WERI-Rb-1 (cell line): ENCODE data around the gene TIMP4.

Source experiments
- DNase-seq: peaks from one replicate; pipeline ENCODE4 v3.0.0-alpha.2; 2020
- H3K27ac ChIP-seq: fragments of 250-450 bp; sonication (Bioruptor Pico); 2 replicates; pipeline ENCODE4 v1.5.1; 2020; ENCODE audit warnings: mild to moderate bottlenecking, moderate library complexity
- H3K27me3 ChIP-seq: fragments of 250-450 bp; sonication (Bioruptor Pico); 2 replicates; pipeline ENCODE4 v1.5.1; 2021; ENCODE audit warnings: mild to moderate bottlenecking, low read depth, moderate library complexity; ENCODE audit not compliant: insufficient read depth, severe bottlenecking
- H3K36me3 ChIP-seq: fragments of 250-450 bp; sonication (Bioruptor Pico); 2 replicates; pipeline ENCODE4 v1.5.1; 2020; ENCODE audit warnings: mild to moderate bottlenecking, moderate library complexity
- H3K4me3 ChIP-seq: 2 replicates; pipeline ENCODE4 v1.5.1; 2011; ENCODE audit warnings: low read depth, mild to moderate bottlenecking, control low read depth, low read length
- H3K9me3 ChIP-seq: fragments of 250-450 bp; sonication (Bioruptor Pico); 2 replicates; pipeline ENCODE4 v1.5.1; 2021; ENCODE audit warnings: mild to moderate bottlenecking, moderate library complexity; ENCODE audit not compliant: severe bottlenecking
- TF ChIP-seq, protein P1 (sequence below): IDR thresholded peaks from 2 replicates; pipeline ENCODE4 v1.5.1; 2011; ENCODE audit warnings: low read depth, mild to moderate bottlenecking, control low read depth, inconsistent platforms, low read length

Gene TIMP4

DNA sequence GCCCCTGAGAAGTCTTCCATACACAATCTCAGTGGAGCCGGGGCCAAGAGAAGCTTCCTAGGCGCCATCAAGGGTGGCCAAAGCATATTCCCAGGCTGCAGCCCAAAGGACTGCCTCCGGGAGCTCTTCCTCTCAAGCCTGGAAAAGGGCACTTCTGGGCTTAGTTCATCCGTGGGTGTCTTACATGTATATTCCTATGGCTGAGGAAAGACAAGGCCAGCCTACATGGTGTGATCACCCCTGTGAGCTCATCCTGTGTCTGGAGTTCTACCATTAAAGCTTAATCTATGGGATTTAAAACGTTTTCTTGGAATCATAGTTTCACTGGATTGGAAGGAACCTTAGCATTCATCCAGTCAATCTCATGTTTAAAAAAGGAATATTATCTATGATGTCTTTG, 21.9 kb upstream of the TIMP4 start:
- Histone ChIP-seq H3K9me3 (no peaks in the 10 kb centered on the region), H3K36me3 (no peaks in the 10 kb centered on the region), H3K27me3 (no peaks in the 10 kb centered on the region), H3K27ac (no peak overlapping the region), H3K4me3 (no peak overlapping the region)
- TF ChIP-seq, protein P1, sequence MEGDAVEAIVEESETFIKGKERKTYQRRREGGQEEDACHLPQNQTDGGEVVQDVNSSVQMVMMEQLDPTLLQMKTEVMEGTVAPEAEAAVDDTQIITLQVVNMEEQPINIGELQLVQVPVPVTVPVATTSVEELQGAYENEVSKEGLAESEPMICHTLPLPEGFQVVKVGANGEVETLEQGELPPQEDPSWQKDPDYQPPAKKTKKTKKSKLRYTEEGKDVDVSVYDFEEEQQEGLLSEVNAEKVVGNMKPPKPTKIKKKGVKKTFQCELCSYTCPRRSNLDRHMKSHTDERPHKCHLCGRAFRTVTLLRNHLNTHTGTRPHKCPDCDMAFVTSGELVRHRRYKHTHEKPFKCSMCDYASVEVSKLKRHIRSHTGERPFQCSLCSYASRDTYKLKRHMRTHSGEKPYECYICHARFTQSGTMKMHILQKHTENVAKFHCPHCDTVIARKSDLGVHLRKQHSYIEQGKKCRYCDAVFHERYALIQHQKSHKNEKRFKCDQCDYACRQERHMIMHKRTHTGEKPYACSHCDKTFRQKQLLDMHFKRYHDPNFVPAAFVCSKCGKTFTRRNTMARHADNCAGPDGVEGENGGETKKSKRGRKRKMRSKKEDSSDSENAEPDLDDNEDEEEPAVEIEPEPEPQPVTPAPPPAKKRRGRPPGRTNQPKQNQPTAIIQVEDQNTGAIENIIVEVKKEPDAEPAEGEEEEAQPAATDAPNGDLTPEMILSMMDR: no peak
- no peak for DNase-seq

DNA sequence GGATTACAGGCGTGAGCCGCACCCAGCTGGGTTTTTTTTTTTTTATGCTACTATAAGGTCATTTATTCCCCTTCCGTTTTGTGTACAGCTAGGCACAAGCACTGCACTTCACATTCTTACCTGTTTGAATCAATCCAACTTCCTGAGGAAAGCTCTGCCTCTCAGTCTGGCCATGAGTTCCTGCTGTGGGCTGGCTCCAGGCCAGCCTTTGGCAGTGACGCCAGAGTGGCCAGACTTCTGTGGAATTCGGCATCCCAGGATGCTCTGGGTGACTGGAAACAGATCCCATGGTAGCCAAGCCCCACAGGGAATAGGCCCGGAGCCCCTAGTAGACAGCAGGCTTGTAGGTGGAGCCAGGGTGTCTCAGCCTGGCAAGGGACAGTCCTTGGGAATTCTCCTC, 21.5 kb upstream of the TIMP4 start:
- Histone ChIP-seq H3K36me3 (no peaks in the 10 kb centered on the region), H3K27me3 (no peaks in the 10 kb centered on the region), H3K4me3 (no peak overlapping the region), H3K9me3 (no peaks in the 10 kb centered on the region), H3K27ac (no peak overlapping the region)
- TF ChIP-seq, protein P1: no peak
- no peak for DNase-seq

DNA sequence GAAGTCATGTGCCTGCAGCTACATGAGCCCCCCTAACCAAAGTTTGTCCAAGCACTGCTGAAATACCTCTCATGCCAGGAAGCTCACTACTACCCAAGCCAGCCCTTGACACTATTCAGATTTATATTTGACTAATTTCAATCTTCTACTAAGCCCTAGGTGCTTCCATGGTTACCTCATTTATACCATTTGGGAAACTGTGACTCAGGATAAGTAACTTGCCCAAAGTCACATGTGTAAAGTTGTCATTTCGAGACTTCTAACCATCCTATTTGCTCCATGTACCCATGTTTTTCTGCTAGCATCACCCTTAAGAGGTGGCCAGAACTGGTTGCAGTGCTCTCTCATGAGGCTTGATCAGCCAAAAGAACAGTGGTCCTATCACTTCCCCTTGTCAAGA, 20.7 kb upstream of the TIMP4 start:
- Histone ChIP-seq H3K27me3 (no peaks in the 10 kb centered on the region), H3K9me3 (no peaks in the 10 kb centered on the region), H3K36me3 (no peaks in the 10 kb centered on the region), H3K4me3 (no peak overlapping the region), H3K27ac (no peak overlapping the region)
- TF ChIP-seq, protein P1: no peak
- no peak for DNase-seq

DNA sequence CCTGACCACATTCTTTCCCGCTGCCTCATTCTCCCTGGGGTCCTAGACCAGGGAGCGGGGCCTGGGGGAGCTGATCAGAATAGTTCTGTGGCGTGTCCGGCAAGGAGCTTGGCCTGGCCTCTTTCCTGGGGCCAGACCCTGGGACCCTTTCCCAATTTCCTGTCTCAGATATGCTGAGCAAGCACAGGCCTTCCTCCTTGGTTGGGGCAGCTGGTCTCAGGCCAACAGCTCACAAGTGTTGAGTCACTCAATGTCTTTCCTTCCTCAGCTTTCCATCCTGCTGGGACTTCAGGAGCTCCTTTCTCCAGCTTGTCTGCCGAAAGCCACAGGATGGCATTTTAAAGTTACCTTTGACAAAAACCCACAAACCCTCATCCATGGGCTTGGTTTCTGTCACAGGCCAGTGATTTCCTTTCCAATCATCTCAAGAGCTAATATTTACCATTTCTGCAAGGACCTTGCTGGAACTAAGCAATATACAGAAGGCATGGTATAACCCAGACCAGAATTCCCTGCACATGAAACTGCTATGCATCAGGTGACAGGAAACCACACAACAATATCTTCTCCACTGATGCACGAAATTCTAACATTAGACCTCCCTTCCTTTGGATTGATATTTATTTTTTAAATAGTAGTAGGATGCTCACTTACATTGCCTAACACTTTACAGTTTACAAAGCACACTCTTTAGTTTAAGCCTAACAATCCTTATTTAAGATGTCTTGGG, 19.5 kb upstream of the TIMP4 start:
- Histone ChIP-seq H3K27me3 (no peaks in the 10 kb centered on the region), H3K4me3 (no peak overlapping the region), H3K27ac (no peak overlapping the region), H3K36me3 (no peaks in the 10 kb centered on the region), H3K9me3 (no peaks in the 10 kb centered on the region)
- TF ChIP-seq, protein P1: no peak
- no peak for DNase-seq

DNA sequence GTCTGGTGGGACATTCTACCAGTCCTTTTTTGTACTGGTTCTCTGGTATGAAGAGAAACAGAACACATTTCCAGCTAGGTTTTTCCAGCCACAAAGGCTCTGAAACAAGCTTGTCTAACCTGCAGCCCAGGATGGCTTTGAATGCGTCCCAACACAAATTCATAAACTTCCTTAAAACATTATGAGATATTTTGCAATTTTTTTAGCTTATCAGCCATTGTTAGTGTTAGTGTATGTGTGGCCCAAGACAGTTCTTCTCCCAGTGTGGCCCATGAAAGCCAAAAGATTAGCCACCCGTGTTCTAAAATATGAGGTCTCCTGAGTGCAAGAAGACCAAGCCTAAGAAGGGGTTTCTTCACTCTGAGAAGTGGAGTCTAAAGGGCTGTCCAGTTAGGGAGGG, 18.4 kb upstream of the TIMP4 start:
- TF ChIP-seq, protein P1: no peak
- no peak overlapping the region for H3K4me3 ChIP-seq
- no peaks in the 10 kb centered on the region for H3K27me3 ChIP-seq
- H3K36me3 ChIP-seq: no peaks in the 10 kb centered on the region
- no peak overlapping the region for H3K27ac ChIP-seq
- no peak for DNase-seq
- peaks cover 6% of the 10 kb centered on the region for H3K9me3 ChIP-seq
